Gastrocnemius medialis (tissue), 4 donors: ENCODE measurements around the gene CFH. TPM values are rescaled to one million over a fixed set of nuclear protein-coding genes. Genes with fewer than 3 reads are reported as not detected.
"Not testable (repeated sequence)": the region's sequence is repeated elsewhere in the genome, so short reads cannot be mapped to it uniquely, and the experiment has no call there.

ENCODE experiments used
- ATAC-seq, 2 donors: fragments of 150-250 bp; one replicate each; pipeline ENCODE4 v1.9.1; 2016
- DNase-seq, 2 donors: peaks; one replicate each; pipeline ENCODE4 v3.0.0-alpha.2; 2019
- H3K27ac ChIP-seq, 4 donors: fragments of 200-600 bp; sonication (generic); 1 replicate in 1 of 4; 2 replicates in 3 of 4; pipeline ENCODE4 v1.5.1; 2016 to 2018; ENCODE audit warnings: mild to moderate bottlenecking in 2 of 4, moderate library complexity in 1 of 4
- H3K27me3 ChIP-seq, 3 donors: fragments of 200-600 bp; sonication (generic) in 2 of 3; 1 replicate in 1 of 3; 2 replicates in 2 of 3; pipeline versions ENCODE4 v1.5.1 to v1.6.0; 2016 to 2019; ENCODE audit warnings: mild to moderate bottlenecking in 1 of 3, moderate library complexity in 1 of 3
- H3K36me3 ChIP-seq, 2 donors: fragments of 200-600 bp; sonication (generic) in 1 of 2; one replicate each; pipeline ENCODE4 v1.5.1; 2017 to 2018
- H3K4me1 ChIP-seq, 2 donors: fragments of 200-600 bp; sonication (generic) in 1 of 2; one replicate each; pipeline ENCODE4 v1.5.1; 2016 to 2017; ENCODE audit warnings: mild to moderate bottlenecking in 2 of 2
- H3K4me3 ChIP-seq, 4 donors: fragments of 200-600 bp; sonication (generic) in 3 of 4; 1 replicate in 1 of 4; 2 replicates in 3 of 4; pipeline ENCODE4 v1.5.1; 2016 to 2019; ENCODE audit warnings: mild to moderate bottlenecking in 2 of 4
- H3K9me3 ChIP-seq, 3 donors: fragments of 200-600 bp; sonication (generic) in 2 of 3; 1 replicate in 1 of 3; 2 replicates in 2 of 3; pipeline ENCODE4 v1.5.1; 2016 to 2019
- POLR2A ChIP-seq, 2 donors: fragments of 450-650 bp; IDR thresholded peaks; one replicate each; pipeline ENCODE4 v1.6.1; 2017; ENCODE audit warnings: antibody characterized with exemption in 2 of 2, mild to moderate bottlenecking in 2 of 2, moderate library complexity in 2 of 2
- in situ Hi-C, 4 donors: fragments of 200-750 bp; cut with MboI; loops; one replicate each; pipeline versions ENCODE4 v1.15.0 to v1.8.0; 2017; ENCODE audit warnings: low sequenced_read_pairs in 4 of 4
- intact Hi-C: fragments of 100-400 bp; cut with DNase I; formaldehyde crosslinking; loops from one replicate; pipeline ENCODE4 v1.15.1; 2023; ENCODE audit warnings: low total_unique reads
- total RNA-seq, 4 donors: library from RNA; depleted of rRNA; stranded (reverse); fragments of >200 nt; gene quantifications; one replicate each; pipeline versions ENCODE4 v1.1.0 to v1.2.3, GENCODE V29; 2016
- TF ChIP-seq, protein P1 (sequence below), 5 experiments: fragments of 450-650 bp in 3 of 5; fragments of 200-600 bp in 2 of 5; sonication (generic) in 2 of 5; IDR thresholded peaks in 4 of 5; conservative IDR thresholded peaks in 1 of 5; 1 replicate in 4 of 5; 2 replicates in 1 of 5; pipeline ENCODE4 v1.5.1; 2016 to 2019; ENCODE audit warnings: antibody characterized with exemption in 5 of 5, mild to moderate bottlenecking in 3 of 5, moderate library complexity in 3 of 5

CFH gene
- total RNA-seq, 4 donors from 2014 or later: 12.2 to 35.1 (median 24.3) TPM

DNA sequence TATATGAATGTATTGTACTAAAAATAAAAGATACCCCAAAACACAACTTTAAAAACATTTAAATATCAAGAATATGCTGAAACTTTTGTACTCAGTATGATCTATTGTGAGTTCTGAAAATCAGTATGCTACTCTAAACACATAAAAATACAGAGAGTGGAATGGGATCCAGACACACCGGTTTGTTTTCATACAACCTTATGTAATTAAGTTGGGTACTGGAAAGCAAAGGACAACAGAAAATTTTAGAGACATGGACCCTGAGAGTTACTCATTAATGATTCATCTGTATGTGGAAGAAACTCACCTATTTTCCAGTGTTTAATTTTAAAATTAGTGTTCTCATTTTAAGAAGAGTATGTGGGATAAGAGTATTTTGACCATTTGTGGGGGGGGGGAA, 121.9 kb downstream of the CFH start:
- ATAC-seq: no peak

DNA sequence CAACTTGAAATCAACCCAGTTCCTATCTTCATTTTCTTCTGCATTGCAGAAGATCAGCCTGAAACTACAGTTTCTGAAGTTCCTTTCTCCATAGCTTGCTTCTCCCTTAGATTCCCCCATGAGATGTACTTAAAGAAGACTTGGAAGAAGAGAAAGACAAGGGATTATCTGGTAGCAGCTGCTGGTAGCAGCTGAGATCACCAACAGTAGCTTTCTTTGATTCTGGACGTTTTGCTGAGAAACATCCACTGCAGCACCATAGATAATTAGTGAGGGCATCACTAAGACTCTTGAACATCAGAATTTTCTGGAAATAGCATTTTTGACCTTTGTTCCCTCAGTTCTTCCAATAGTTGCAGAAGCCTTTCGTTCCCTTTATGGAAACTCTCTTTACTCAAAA, 122.3 kb downstream of the CFH start:
- no peak overlapping the region for H3K4me3 ChIP-seq
- TF ChIP-seq, protein P1, sequence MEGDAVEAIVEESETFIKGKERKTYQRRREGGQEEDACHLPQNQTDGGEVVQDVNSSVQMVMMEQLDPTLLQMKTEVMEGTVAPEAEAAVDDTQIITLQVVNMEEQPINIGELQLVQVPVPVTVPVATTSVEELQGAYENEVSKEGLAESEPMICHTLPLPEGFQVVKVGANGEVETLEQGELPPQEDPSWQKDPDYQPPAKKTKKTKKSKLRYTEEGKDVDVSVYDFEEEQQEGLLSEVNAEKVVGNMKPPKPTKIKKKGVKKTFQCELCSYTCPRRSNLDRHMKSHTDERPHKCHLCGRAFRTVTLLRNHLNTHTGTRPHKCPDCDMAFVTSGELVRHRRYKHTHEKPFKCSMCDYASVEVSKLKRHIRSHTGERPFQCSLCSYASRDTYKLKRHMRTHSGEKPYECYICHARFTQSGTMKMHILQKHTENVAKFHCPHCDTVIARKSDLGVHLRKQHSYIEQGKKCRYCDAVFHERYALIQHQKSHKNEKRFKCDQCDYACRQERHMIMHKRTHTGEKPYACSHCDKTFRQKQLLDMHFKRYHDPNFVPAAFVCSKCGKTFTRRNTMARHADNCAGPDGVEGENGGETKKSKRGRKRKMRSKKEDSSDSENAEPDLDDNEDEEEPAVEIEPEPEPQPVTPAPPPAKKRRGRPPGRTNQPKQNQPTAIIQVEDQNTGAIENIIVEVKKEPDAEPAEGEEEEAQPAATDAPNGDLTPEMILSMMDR (IDR thresholded peaks at IDR 0.05 in 4 of 5, conservative IDR thresholded peaks at IDR 0.05 in 1 of 5): no peak
- no peak for TF ChIP-seq POLR2A (IDR thresholded peaks at IDR 0.05)
- intact Hi-C loops: no loop called here
- in situ Hi-C loops: no loop called here
- H3K36me3 ChIP-seq: no peaks in the 10 kb centered on the region
- no peaks in the 10 kb centered on the region for H3K4me1 ChIP-seq
- H3K27me3 ChIP-seq: no peaks in the 10 kb centered on the region
- ATAC-seq: no peak
- H3K9me3 ChIP-seq: no peaks in the 10 kb centered on the region
- H3K27ac ChIP-seq: no peak overlapping the region
- DNase-seq: no peak

More for the DNA sequence above, 121.9 kb downstream of the CFH start:
- no peak overlapping the region for H3K4me3 ChIP-seq
- no peaks in the 10 kb centered on the region for H3K4me1 ChIP-seq
- H3K36me3 ChIP-seq: no peaks in the 10 kb centered on the region
- intact Hi-C loops: no loop called here
- no peak overlapping the region for H3K27ac ChIP-seq
- in situ Hi-C loops: no loop called here
- TF ChIP-seq, protein P1 (IDR thresholded peaks at IDR 0.05 in 4 of 5, conservative IDR thresholded peaks at IDR 0.05 in 1 of 5): no peak
- TF ChIP-seq POLR2A (IDR thresholded peaks at IDR 0.05): no peak
- H3K9me3 ChIP-seq: no peaks in the 10 kb centered on the region
- DNase-seq: no peak
- H3K27me3 ChIP-seq: no peaks in the 10 kb centered on the region

DNA sequence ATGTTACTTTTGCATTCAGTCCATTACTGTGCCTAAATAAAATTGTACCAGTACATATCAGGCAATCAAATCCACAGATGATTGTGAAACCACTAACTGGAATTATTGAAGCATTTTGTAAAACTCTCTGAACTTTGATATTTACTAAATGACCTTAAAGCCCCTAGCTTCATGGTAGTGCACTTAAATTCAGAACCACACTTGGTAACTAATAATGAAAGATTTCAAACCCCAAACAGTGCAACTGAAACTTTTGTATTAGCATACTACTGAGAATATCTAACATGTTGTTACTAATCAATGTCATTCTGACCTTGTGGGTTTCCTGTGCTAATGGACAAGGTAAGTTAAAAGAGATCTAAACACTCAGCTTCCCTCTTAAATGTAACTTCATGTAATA, 122.8 kb downstream of the CFH start, which contains the start of gene CFHR3:
TSS of gene CFHR3 (plus strand) at position 238 of the 400 bp plus-strand sequence. CDS start at position 285, 47 bp downstream.
- Histone ChIP-seq H3K9me3 (no peaks in the 10 kb centered on the region), H3K36me3 (no peaks in the 10 kb centered on the region), H3K27ac (no peak within 1 kb of the TSS), H3K4me1 (no peaks in the 10 kb centered on the region), H3K4me3 (no peak within 1 kb of the TSS), H3K27me3 (no peaks in the 10 kb centered on the region)
- intact Hi-C loops (no loop called here), in situ Hi-C loops (no loop called here)
- DNase-seq: no peak
- no peak for ATAC-seq
- TF ChIP-seq, protein P1 (IDR thresholded peaks at IDR 0.05 in 4 of 5, conservative IDR thresholded peaks at IDR 0.05 in 1 of 5): no peak
- TF ChIP-seq POLR2A (IDR thresholded peaks at IDR 0.05): no peak

DNA sequence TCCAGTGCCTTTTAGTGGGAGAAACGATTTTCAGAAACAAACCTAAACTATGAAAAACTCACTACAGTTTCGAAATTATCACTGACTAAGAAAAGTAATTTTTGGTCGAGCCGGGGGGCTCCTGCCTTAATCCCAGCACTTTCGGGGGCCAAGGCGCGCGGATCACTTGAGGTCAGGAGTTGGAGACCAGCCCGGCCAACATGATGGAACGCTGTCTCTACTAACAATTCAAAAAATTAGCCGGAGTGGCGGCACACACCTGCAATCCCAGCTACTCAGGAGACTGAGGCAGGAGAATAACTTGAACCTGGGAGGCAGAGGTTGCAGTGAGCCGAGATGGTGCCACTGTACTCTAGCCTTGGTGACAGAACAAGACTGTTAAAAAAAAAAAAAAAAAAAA, 125.8 kb downstream of the CFH start:
- Histone ChIP-seq H3K27me3 (no peaks in the 10 kb centered on the region), H3K9me3 (no peaks in the 10 kb centered on the region), H3K27ac (no peak overlapping the region), H3K36me3 (no peaks in the 10 kb centered on the region), H3K4me3 (no peak overlapping the region), H3K4me1 (no peaks in the 10 kb centered on the region)
- in situ Hi-C loops: no loop called here
- no peak for TF ChIP-seq POLR2A (IDR thresholded peaks at IDR 0.05)
- TF ChIP-seq, protein P1 (IDR thresholded peaks at IDR 0.05 in 4 of 5, conservative IDR thresholded peaks at IDR 0.05 in 1 of 5): no peak
- ATAC-seq (no peak), DNase-seq (no peak)
- intact Hi-C loops: no loop called here

DNA sequence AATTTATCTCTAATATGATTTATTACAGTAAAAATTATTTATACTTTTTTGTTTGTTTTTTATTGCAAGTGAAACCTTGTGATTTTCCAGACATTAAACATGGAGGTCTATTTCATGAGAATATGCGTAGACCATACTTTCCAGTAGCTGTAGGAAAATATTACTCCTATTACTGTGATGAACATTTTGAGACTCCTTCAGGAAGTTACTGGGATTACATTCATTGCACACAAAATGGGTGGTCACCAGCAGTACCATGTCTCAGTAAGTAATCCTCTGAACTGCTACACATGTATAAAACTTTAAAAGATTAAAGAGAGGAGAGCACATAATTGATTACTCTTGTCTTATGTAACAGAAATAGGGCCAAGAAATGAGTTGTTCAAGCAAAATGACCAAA, 127.2 kb downstream of the CFH start:
- intact Hi-C loops: no loop called here

DNA sequence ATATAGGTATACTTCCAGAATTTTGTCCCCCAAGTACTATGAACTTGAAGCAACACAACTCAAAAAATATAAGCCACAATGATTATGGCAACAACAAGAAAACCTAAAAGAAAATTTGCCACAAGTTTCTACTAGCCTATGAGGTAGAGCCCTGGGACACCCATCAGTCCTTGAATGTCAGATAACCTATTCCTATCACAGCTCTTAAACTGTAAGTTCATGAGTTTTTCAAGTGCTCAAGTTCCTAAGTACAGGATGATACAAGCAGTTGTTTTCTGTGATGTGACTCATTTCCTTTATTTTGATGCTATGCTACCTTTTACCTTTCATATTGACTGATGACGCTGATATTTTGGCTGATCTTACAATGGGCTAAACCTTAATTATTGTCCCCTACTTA, 139.4 kb downstream of the CFH start:
- H3K27me3 ChIP-seq, H3K4me3 ChIP-seq, ATAC-seq, H3K4me1 ChIP-seq, H3K27ac ChIP-seq, DNase-seq, in situ Hi-C loops, intact Hi-C loops, H3K9me3 ChIP-seq, H3K36me3 ChIP-seq: not testable (repeated sequence)

More for the DNA sequence above, 127.2 kb downstream of the CFH start:
- TF ChIP-seq, protein P1 (IDR thresholded peaks at IDR 0.05 in 4 of 5, conservative IDR thresholded peaks at IDR 0.05 in 1 of 5): no peak
- TF ChIP-seq POLR2A (IDR thresholded peaks at IDR 0.05): no peak
- Histone ChIP-seq H3K27ac (no peak overlapping the region), H3K4me3 (no peak overlapping the region), H3K36me3 (no peaks in the 10 kb centered on the region), H3K9me3 (no peaks in the 10 kb centered on the region), H3K4me1 (no peaks in the 10 kb centered on the region), H3K27me3 (no peaks in the 10 kb centered on the region)
- ATAC-seq (no peak), DNase-seq (no peak)
- in situ Hi-C loops: no loop called here

DNA sequence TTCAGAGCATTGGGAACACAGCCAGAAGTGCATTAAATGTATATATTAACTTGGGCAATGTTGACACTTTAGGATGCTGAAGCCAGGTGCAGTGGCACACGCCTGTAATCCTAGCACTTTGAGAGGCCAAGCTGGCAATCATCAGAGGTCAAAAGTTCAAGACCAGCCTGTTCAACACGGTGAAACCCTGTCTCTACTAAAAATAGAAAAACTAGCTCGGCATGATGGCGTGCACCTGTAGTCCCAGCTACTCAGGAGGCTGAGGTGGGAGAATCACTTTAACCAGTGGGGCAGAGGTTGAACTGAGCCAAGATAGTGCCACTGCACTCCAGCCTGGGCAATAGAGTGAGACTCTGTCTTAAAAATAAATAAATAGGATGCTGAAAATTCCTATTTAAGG, 142.3 kb downstream of the CFH start:
- ATAC-seq, DNase-seq, H3K4me1 ChIP-seq, H3K27ac ChIP-seq, in situ Hi-C loops, H3K9me3 ChIP-seq, intact Hi-C loops, H3K36me3 ChIP-seq, H3K4me3 ChIP-seq, H3K27me3 ChIP-seq: not testable (repeated sequence)
